CD4-positive, alpha-beta T cell (primary cell): ENCODE data around the gene HOXA3. TPM values are rescaled to one million over a fixed set of nuclear protein-coding genes. Genes with fewer than 3 reads are reported as not detected.

Experiments used
- ATAC-seq: fragments of 200-7000 bp; cut with Tn5 transposase; one replicate; pipeline ENCODE4 v1.10.0; 2022; ENCODE audit warnings: mild to moderate bottlenecking; ENCODE audit not compliant: poor library complexity
- CTCF ChIA-PET: fragments of 350-600 bp; sonication (Branson Sonifier 250); formaldehyde crosslinking; loops from one replicate; lab custom pipeline; 2021; ENCODE audit warnings: antibody characterized with exemption, inconsistent platforms; lab: Charles Lee
- POLR2A ChIA-PET: fragments of 350-600 bp; sonication (Branson Sonifier 250); formaldehyde crosslinking; loops from one replicate; lab custom pipeline; 2021; ENCODE audit warnings: antibody characterized with exemption, inconsistent platforms; lab: Charles Lee
- DNase-seq, 14 experiments: peaks; one replicate each; pipeline ENCODE4 v3.0.0-alpha.2; 2013 to 2020; ENCODE audit warnings: mixed read lengths in 2 of 14
- H3K27ac ChIP-seq, 2 donors: one replicate each; pipeline versions ENCODE4 v1.5.1 to v1.7.0; 2013; ENCODE audit warnings: low read length in 2 of 2, low read depth in 1 of 2, mild to moderate bottlenecking in 1 of 2
- H3K27me3 ChIP-seq, 2 experiments: 1 replicate in 1 of 2; 2 replicates in 1 of 2; pipeline versions ENCODE4 v1.6.1 to v1.7.0; 2013; ENCODE audit warnings: low read length in 2 of 2, control low read depth in 1 of 2, mild to moderate bottlenecking in 1 of 2, moderate library complexity in 1 of 2; ENCODE audit not compliant: insufficient read depth in 2 of 2, control insufficient read depth in 1 of 2
- H3K36me3 ChIP-seq: one replicate; pipeline ENCODE4 v1.6.1; 2013; ENCODE audit warnings: low read length, control low read depth; ENCODE audit not compliant: insufficient read depth
- H3K4me1 ChIP-seq: one replicate; pipeline ENCODE4 v1.6.1; 2013; ENCODE audit warnings: low read length, control low read depth; ENCODE audit not compliant: insufficient read depth
- H3K4me3 ChIP-seq: one replicate; pipeline ENCODE4 v1.5.1; 2013; ENCODE audit warnings: mild to moderate bottlenecking, low read length, moderate library complexity
- H3K9me3 ChIP-seq, 2 experiments: 1 replicate in 1 of 2; 2 replicates in 1 of 2; pipeline versions ENCODE4 v1.6.1 to v1.7.0; 2013; ENCODE audit warnings: low read length in 2 of 2, mild to moderate bottlenecking in 2 of 2, control low read depth in 1 of 2, moderate library complexity in 1 of 2; ENCODE audit not compliant: control insufficient read depth in 1 of 2, insufficient read depth in 1 of 2
- H3K27ac Mint-ChIP-seq: one replicate; pipeline ENCODE4 v1.8.0; 2020; ENCODE audit warnings: mixed read lengths
- H3K27me3 Mint-ChIP-seq: one replicate; pipeline ENCODE4 v1.8.0; 2021; ENCODE audit warnings: mixed read lengths
- H3K36me3 Mint-ChIP-seq: one replicate; pipeline ENCODE4 v1.8.0; 2021; ENCODE audit warnings: low read depth, mixed read lengths
- H3K4me1 Mint-ChIP-seq: one replicate; pipeline ENCODE4 v1.8.0; 2021; ENCODE audit warnings: low read depth, mixed read lengths
- H3K4me3 Mint-ChIP-seq: one replicate; pipeline ENCODE4 v1.8.0; 2020; ENCODE audit warnings: mild to moderate bottlenecking, mixed read lengths
- H3K9me3 Mint-ChIP-seq: one replicate; pipeline ENCODE4 v1.8.0; 2020; ENCODE audit warnings: mixed read lengths
- CTCF ChIP-seq: fragments of 200-600 bp; IDR thresholded peaks from one replicate; pipeline ENCODE4 v1.8.0; 2022; ENCODE audit warnings: antibody characterized with exemption, mild to moderate bottlenecking
- intact Hi-C, 2 experiments: fragments of 100-400 bp; cut with DNase I in 1 of 2; cut with micrococcal nuclease in 1 of 2; formaldehyde crosslinking; loops; one replicate each; pipeline versions ENCODE4 v1.15.1 to v1.9.0; 2023 to 2025; cut with DNase I, micrococcal nuclease
- total RNA-seq, 174 experiments: library from RNA in 2 of 174; stranded (reverse) in 2 of 174; gene quantifications; one replicate each; pipeline ENCODE4 v1.2.3 and lab custom pipeline; 2021 to 2026

Gene HOXA3
- total RNA-seq, 2 experiments from 2014 or later, result not detected

GRCh38 chr7:27171325-27171636 is 18.9 kb upstream of the HOXA3 start:
- H3K27ac Mint-ChIP-seq, result peak overlapping the region; percentile 50

GRCh38 chr7:27170426-27171324 is 18.3 kb upstream of the HOXA3 start:
- peak overlapping the region; percentile 34 for H3K4me3 Mint-ChIP-seq
- Histone ChIP-seq H3K9me3 (peaks cover 5 to 74% of the 10 kb centered on the region in 2 experiments), H3K27me3 (peaks cover 87 to 100% of the 10 kb centered on the region in 2 experiments), H3K4me3 (no peak overlapping the region), H3K36me3 (no peaks in the 10 kb centered on the region), H3K27ac (no peak overlapping the region), H3K4me1 (peaks cover 75% of the 10 kb centered on the region)
- H3K4me1 Mint-ChIP-seq, result peaks cover 58% of the 10 kb centered on the region
- CTCF ChIA-PET, result interaction anchor here (0.9 to 2.2 kb wide), 7 partner anchors 9 to 1278 kb away, joined by 3 to 6 read pairs (median 3); partner anchors contain the start of genes HOXA11 and HOXA7
- intact Hi-C loops, result loop anchor here (2.0 kb wide), 2 partner anchors 14 to 1314 kb away; partner anchors contain the start of gene HOXA11 (in 1 of the 2)
- no peaks in the 10 kb centered on the region for H3K9me3 Mint-ChIP-seq
- POLR2A ChIA-PET, result interaction anchor here (0.7 to 2.1 kb wide), 5 partner anchors 9 to 82 kb away, joined by 3 to 6 read pairs (median 3); no protein-coding TSS in a partner anchor
- TF ChIP-seq CTCF, result no peak
- H3K27me3 Mint-ChIP-seq, result peaks cover 84% of the 10 kb centered on the region
- no peak overlapping the region for H3K27ac Mint-ChIP-seq
- DNase-seq (no peak), ATAC-seq (no peak)
- peaks cover 2% of the 10 kb centered on the region for H3K36me3 Mint-ChIP-seq

More at GRCh38 chr7:27171325-27171636, 18.9 kb upstream of the HOXA3 start:
- no peaks in the 10 kb centered on the region for H3K36me3 Mint-ChIP-seq
- no peak for ATAC-seq
- no peak for TF ChIP-seq CTCF
- no peaks in the 10 kb centered on the region for H3K9me3 Mint-ChIP-seq
- peak in 1 of 14 experiments; percentile 32 for DNase-seq
- no peak overlapping the region for H3K27ac ChIP-seq
- no peak overlapping the region for H3K4me3 ChIP-seq
- ChIA-PET CTCF (interaction anchor here (1.7 to 2.9 kb wide), 5 partner anchors 9 to 25 kb away, joined by 3 to 10 read pairs (median 6); partner anchors contain the start of gene HOXA7), POLR2A (interaction anchor here (2.1 to 2.5 kb wide), 2 partner anchors 10 to 12 kb away, joined by 6 to 14 read pairs; no protein-coding TSS in a partner anchor)
- H3K9me3 ChIP-seq, result peaks cover 5 to 71% of the 10 kb centered on the region in 2 experiments
- peaks cover 54% of the 10 kb centered on the region for H3K4me1 Mint-ChIP-seq
- H3K27me3 ChIP-seq, result peaks cover 85 to 100% of the 10 kb centered on the region in 2 experiments
- H3K4me3 Mint-ChIP-seq, result peak overlapping the region; percentile 74
- intact Hi-C loops, result loop anchor here (2.0 kb wide), 2 partner anchors 14 to 1314 kb away; partner anchors contain the start of gene HOXA11 (in 1 of the 2)
- H3K36me3 ChIP-seq, result no peaks in the 10 kb centered on the region
- H3K4me1 ChIP-seq, result peaks cover 69% of the 10 kb centered on the region
- H3K27me3 Mint-ChIP-seq, result peaks cover 84% of the 10 kb centered on the region

GRCh38 chr7:27169658-27170425 is 17.5 kb upstream of the HOXA3 start:
- Mint-ChIP-seq H3K4me1 (peaks cover 59% of the 10 kb centered on the region), H3K4me3 (peak overlapping the region; percentile 45)
- no peak for ATAC-seq

More at GRCh38 chr7:27169658-27170425, 17.5 kb upstream of the HOXA3 start:
- Histone ChIP-seq H3K27ac (no peak overlapping the region), H3K4me3 (no peak overlapping the region), H3K9me3 (peaks cover 5 to 75% of the 10 kb centered on the region in 2 experiments), H3K27me3 (peaks cover 87 to 100% of the 10 kb centered on the region in 2 experiments), H3K36me3 (no peaks in the 10 kb centered on the region), H3K4me1 (peaks cover 83% of the 10 kb centered on the region)
- Mint-ChIP-seq H3K27me3 (peaks cover 81% of the 10 kb centered on the region), H3K27ac (no peak overlapping the region), H3K36me3 (peaks cover 4% of the 10 kb centered on the region), H3K9me3 (no peaks in the 10 kb centered on the region)
- TF ChIP-seq CTCF, result no peak
- ChIA-PET POLR2A (interaction anchor here (1.0 to 2.1 kb wide), 4 partner anchors 9 to 81 kb away, joined by 3 to 6 read pairs (median 4); no protein-coding TSS in a partner anchor), CTCF (interaction anchor here (0.9 to 2.2 kb wide), 7 partner anchors 9 to 1277 kb away, joined by 3 to 6 read pairs (median 3); partner anchors contain the start of genes HOXA11 and HOXA7)
- DNase-seq, result peak in 2 of 14 experiments; percentile 6 to 29
- intact Hi-C loops, result loop anchor here (2.0 to 10.0 kb wide), 7 partner anchors 15 to 1313 kb away; partner anchors contain the start of genes HOXA11 (in 1 of the 2) and SNX10 (in 1 of the 2)
